Dedifferentiated amniotic fluid mesenchymal stem cell (primary cell): Measurements from ENCODE around the gene MYL10.

Experiments used
- DNase-seq: peaks from one replicate; pipeline ENCODE4 v3.0.0-alpha.2; 2016; ENCODE audit errors: extremely low spot score

Gene MYL10

GRCh38 chr7:101567230-101567629 lies 61.9 kb downstream of the MYL10 start:
- DNase-seq = no peak

- DNase-seq = no peak
Observed at GRCh38 chr7:101565601-101566209, 63.4 kb downstream of the MYL10 start.

GRCh38 chr7:101564778-101565211 lies 64.3 kb downstream of the MYL10 start:
- DNase-seq = no peak

GRCh38 chr7:101563943-101564777 lies 64.9 kb downstream of the MYL10 start:
- DNase-seq = no peak
